Osteoblast (primary cell): ENCODE data around the gene RNF141. TPM values are rescaled to one million over a fixed set of nuclear protein-coding genes. Genes with fewer than 3 reads are reported as not detected.

Experiments used
- DNase-seq: peaks from one replicate; pipeline ENCODE4 v3.0.0; 2011; ENCODE audit warnings: low spot score, mixed read lengths; ENCODE audit not compliant: insufficient read length; ENCODE audit errors: missing footprints
- H2AFZ ChIP-seq: 2 replicates; pipeline ENCODE4 v1.6.0; 2011; ENCODE audit warnings: mild to moderate bottlenecking, low read length
- H3K27ac ChIP-seq: 2 replicates; pipeline ENCODE4 v1.5.1; 2011; ENCODE audit warnings: mild to moderate bottlenecking, low read depth, low read length, moderate library complexity
- H3K27me3 ChIP-seq: 2 replicates; pipeline ENCODE4 v1.6.0; 2012; ENCODE audit warnings: mild to moderate bottlenecking, control low read depth, inconsistent platforms, low read length, moderate library complexity; ENCODE audit not compliant: insufficient read depth
- H3K36me3 ChIP-seq: 2 replicates; pipeline ENCODE4 v1.5.1; 2011; ENCODE audit warnings: mild to moderate bottlenecking, low read length, control low read depth, moderate library complexity; ENCODE audit not compliant: insufficient read depth
- H3K4me1 ChIP-seq: 2 replicates; pipeline ENCODE4 v1.5.1; 2011; ENCODE audit warnings: mild to moderate bottlenecking, low read length, control low read depth, moderate library complexity; ENCODE audit not compliant: insufficient read depth
- H3K4me2 ChIP-seq: 2 replicates; pipeline ENCODE4 v1.6.0; 2011; ENCODE audit warnings: mild to moderate bottlenecking, low read length; ENCODE audit not compliant: insufficient read depth
- H3K4me3 ChIP-seq: fragments of 200-600 bp; sonication (generic); 3 replicates; pipeline ENCODE4 v1.5.1; 2012; ENCODE audit warnings: mild to moderate bottlenecking, low read length, inconsistent platforms; ENCODE audit not compliant: insufficient read depth
- H3K79me2 ChIP-seq: 2 replicates; pipeline ENCODE4 v1.6.0; 2012; ENCODE audit warnings: mild to moderate bottlenecking, low read length, control low read depth, inconsistent platforms; ENCODE audit not compliant: insufficient read depth
- H3K9me3 ChIP-seq: 2 replicates; pipeline ENCODE4 v1.5.1; 2011; ENCODE audit warnings: low read depth, low read length, control low read depth
- H4K20me1 ChIP-seq: 2 replicates; pipeline ENCODE4 v1.6.0; 2012; ENCODE audit warnings: mild to moderate bottlenecking, low read length, control low read depth; ENCODE audit not compliant: insufficient read depth
- total RNA-seq: library from RNA; depleted of rRNA; stranded (reverse); fragments of >200 nt; gene quantifications from 2 replicates; pipeline ENCODE4 v1.2.3, GENCODE V29; 2012
- TF ChIP-seq, protein P1 (sequence below): IDR thresholded peaks from 2 replicates; pipeline ENCODE4 v1.5.1; 2011; ENCODE audit warnings: mild to moderate bottlenecking, low read depth, low read length, moderate library complexity; ENCODE audit errors: extremely low read depth

RNF141 gene
- total RNA-seq, 1 donor, result 29.3 TPM

DNA sequence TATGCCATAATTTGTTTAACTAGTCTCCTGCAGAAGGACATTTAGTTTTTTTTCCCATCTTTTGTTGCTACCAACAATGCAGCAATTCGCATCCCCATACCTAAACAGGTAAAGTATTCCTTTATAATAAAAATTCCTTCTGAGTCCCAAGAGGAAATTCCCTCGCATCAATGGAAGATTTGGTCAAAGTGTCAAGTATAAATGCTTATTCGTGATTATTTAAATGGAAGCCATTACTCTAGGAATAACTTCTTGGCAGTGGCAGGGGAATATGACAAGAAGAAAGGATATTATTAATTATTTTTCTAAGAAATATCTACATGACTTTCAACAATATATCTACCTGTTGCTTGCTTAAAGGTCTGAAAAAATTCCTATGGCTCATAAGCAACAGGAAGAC is 25.6 kb downstream of the RNF141 start:
- H4K20me1 ChIP-seq, result no peaks in the 10 kb centered on the region
- H3K4me2 ChIP-seq, result no peak overlapping the region
- TF ChIP-seq, protein P1, sequence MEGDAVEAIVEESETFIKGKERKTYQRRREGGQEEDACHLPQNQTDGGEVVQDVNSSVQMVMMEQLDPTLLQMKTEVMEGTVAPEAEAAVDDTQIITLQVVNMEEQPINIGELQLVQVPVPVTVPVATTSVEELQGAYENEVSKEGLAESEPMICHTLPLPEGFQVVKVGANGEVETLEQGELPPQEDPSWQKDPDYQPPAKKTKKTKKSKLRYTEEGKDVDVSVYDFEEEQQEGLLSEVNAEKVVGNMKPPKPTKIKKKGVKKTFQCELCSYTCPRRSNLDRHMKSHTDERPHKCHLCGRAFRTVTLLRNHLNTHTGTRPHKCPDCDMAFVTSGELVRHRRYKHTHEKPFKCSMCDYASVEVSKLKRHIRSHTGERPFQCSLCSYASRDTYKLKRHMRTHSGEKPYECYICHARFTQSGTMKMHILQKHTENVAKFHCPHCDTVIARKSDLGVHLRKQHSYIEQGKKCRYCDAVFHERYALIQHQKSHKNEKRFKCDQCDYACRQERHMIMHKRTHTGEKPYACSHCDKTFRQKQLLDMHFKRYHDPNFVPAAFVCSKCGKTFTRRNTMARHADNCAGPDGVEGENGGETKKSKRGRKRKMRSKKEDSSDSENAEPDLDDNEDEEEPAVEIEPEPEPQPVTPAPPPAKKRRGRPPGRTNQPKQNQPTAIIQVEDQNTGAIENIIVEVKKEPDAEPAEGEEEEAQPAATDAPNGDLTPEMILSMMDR, result no peak
- no peak overlapping the region for H2AFZ ChIP-seq
- no peaks in the 10 kb centered on the region for H3K79me2 ChIP-seq
- no peak overlapping the region for H3K4me3 ChIP-seq
- no peak overlapping the region for H3K27ac ChIP-seq
- peaks cover 11% of the 10 kb centered on the region for H3K4me1 ChIP-seq
- H3K27me3 ChIP-seq, result no peaks in the 10 kb centered on the region
- no peak for DNase-seq
- H3K36me3 ChIP-seq, result peaks cover 29% of the 10 kb centered on the region
- H3K9me3 ChIP-seq, result no peaks in the 10 kb centered on the region

DNA sequence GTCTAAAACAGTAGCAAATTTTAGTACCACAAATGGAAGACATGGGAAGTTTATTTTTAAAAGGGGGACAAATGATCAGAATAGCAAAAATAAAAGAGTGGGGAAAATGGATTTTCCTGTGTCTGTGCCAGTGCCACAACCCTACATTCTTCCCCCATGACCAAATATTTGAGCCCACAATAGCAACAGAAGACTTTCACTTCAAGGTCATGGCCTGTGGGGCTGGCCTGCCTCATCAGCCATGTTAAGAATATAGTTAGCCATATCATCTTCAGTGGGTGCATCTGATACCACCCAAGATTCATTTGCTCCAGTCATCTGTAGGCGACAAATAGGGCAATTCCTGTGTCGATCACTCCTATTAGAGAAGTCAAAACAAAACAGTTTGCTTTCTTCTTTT is 26.3 kb downstream of the RNF141 start:
- H3K4me2 ChIP-seq, result peak overlapping the region; percentile 5
- no peak overlapping the region for H3K4me3 ChIP-seq
- H3K36me3 ChIP-seq, result peaks cover 22% of the 10 kb centered on the region
- no peaks in the 10 kb centered on the region for H3K27me3 ChIP-seq
- no peaks in the 10 kb centered on the region for H4K20me1 ChIP-seq
- peaks cover 11% of the 10 kb centered on the region for H3K4me1 ChIP-seq
- peak overlapping the region; percentile 11 for H3K27ac ChIP-seq
- H2AFZ ChIP-seq, result no peak overlapping the region
- no peak for DNase-seq
- TF ChIP-seq, protein P1, result no peak
- no peaks in the 10 kb centered on the region for H3K9me3 ChIP-seq
- no peaks in the 10 kb centered on the region for H3K79me2 ChIP-seq

DNA sequence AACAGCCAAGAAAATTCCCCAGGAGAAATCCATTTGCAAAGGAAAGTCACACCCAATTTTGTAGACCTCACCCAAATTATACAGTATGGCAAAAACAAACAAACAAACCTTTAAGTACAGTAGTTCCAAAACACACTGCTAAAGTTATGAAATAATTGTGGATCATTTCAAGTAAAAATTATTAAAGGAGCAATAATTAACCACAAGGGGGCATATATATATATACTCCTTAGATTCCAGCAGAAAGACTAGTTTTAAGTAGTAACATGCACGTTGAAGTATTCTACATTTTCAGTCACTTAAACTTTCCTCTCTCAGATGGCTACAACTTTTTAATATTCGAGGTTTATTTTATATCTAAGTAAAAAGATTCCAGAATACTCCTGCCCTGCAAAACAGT is 26.8 kb downstream of the RNF141 start:
- no peaks in the 10 kb centered on the region for H3K79me2 ChIP-seq
- no peaks in the 10 kb centered on the region for H4K20me1 ChIP-seq
- no peak overlapping the region for H3K4me2 ChIP-seq
- no peaks in the 10 kb centered on the region for H3K9me3 ChIP-seq
- no peaks in the 10 kb centered on the region for H3K27me3 ChIP-seq
- peak overlapping the region; percentile 11 for H3K27ac ChIP-seq
- peaks cover 17% of the 10 kb centered on the region for H3K36me3 ChIP-seq
- no peak overlapping the region for H3K4me3 ChIP-seq
- no peak overlapping the region for H2AFZ ChIP-seq
- TF ChIP-seq, protein P1, result peak; percentile 36
- H3K4me1 ChIP-seq, result peaks cover 11% of the 10 kb centered on the region
- no peak for DNase-seq

- no peak overlapping the region for H3K4me2 ChIP-seq
- peaks cover 11% of the 10 kb centered on the region for H3K4me1 ChIP-seq
- no peak for DNase-seq
- H3K27me3 ChIP-seq, result no peaks in the 10 kb centered on the region
- peaks cover 11% of the 10 kb centered on the region for H3K36me3 ChIP-seq
- H4K20me1 ChIP-seq, result no peaks in the 10 kb centered on the region
- no peak overlapping the region for H3K27ac ChIP-seq
- no peak overlapping the region for H2AFZ ChIP-seq
- no peak overlapping the region for H3K4me3 ChIP-seq
- H3K9me3 ChIP-seq, result no peaks in the 10 kb centered on the region
- H3K79me2 ChIP-seq, result no peaks in the 10 kb centered on the region
- TF ChIP-seq, protein P1, result no peak
These were observed 29.8 kb downstream of the RNF141 start for GRCh38 chr11:10511181-10511621.
